ENCODE measurements around the gene CPB1.

The CPB1 gene

GRCh38 chr3:148833223-148833622 is 5.6 kb downstream of the CPB1 start:
- no peak for DNase-seq (ENCODE audit: low read depth in 2 of 2)

GRCh38 chr3:148839805-148840204 is 12.2 kb downstream of the CPB1 start:
- DNase-seq (ENCODE audit: low read depth in 2 of 2): no peak

GRCh38 chr3:148840451-148840850 is 12.8 kb downstream of the CPB1 start:
- no peak for DNase-seq (ENCODE audit: low read depth in 2 of 2)

GRCh38 chr3:148845756-148846395 is 18.3 kb downstream of the CPB1 start:
- DNase-seq (ENCODE audit: low read depth in 2 of 2): no peak

- DNase-seq (ENCODE audit: low read depth in 2 of 2): no peak
Observed at GRCh38 chr3:148847351-148847750, 19.7 kb downstream of the CPB1 start.

GRCh38 chr3:148848410-148848809 is 20.8 kb downstream of the CPB1 start:
- no peak for DNase-seq (ENCODE audit: low read depth in 2 of 2)

- DNase-seq (ENCODE audit: low read depth in 2 of 2): no peak
Observed at GRCh38 chr3:148852271-148852992, 24.8 kb downstream of the CPB1 start.

GRCh38 chr3:148853076-148853475 is 25.5 kb downstream of the CPB1 start:
- DNase-seq (ENCODE audit: low read depth in 2 of 2): no peak

- DNase-seq (ENCODE audit: low read depth in 2 of 2): no peak
Observed at GRCh38 chr3:148854061-148854460, 26.4 kb downstream of the CPB1 start.

- no peak for DNase-seq (ENCODE audit: low read depth in 2 of 2)
Observed at GRCh38 chr3:148856384-148856783, 28.8 kb downstream of the CPB1 start.

GRCh38 chr3:148857316-148857715 is 29.7 kb downstream of the CPB1 start:
- DNase-seq (ENCODE audit: low read depth in 2 of 2): no peak

GRCh38 chr3:148861277-148861869 is 33.8 kb downstream of the CPB1 start:
- no peak for DNase-seq (ENCODE audit: low read depth in 2 of 2)

GRCh38 chr3:148863297-148863696 is 35.7 kb downstream of the CPB1 start:
- DNase-seq (ENCODE audit: low read depth in 2 of 2): no peak

GRCh38 chr3:148863814-148864213 is 36.2 kb downstream of the CPB1 start:
- DNase-seq (ENCODE audit: low read depth in 2 of 2): no peak

GRCh38 chr3:148865049-148865448 is 37.4 kb downstream of the CPB1 start, which contains the start of gene CPA3:
Gene CPA3 (plus strand): TSS chr3:148865296. CDS start chr3:148865308, 12 bp downstream.
- DNase-seq (ENCODE audit: low read depth in 2 of 2): no peak

GRCh38 chr3:148866261-148866660 is 38.6 kb downstream of the CPB1 start:
- DNase-seq (ENCODE audit: low read depth in 2 of 2): no peak

GRCh38 chr3:148873270-148873927 is 45.8 kb downstream of the CPB1 start:
- DNase-seq (ENCODE audit: low read depth in 2 of 2): no peak

- no peak for DNase-seq (ENCODE audit: low read depth in 2 of 2)
Observed at GRCh38 chr3:148873977-148874376, 46.4 kb downstream of the CPB1 start.

- no peak for DNase-seq (ENCODE audit: low read depth in 2 of 2)
Observed at GRCh38 chr3:148878095-148878494, 50.5 kb downstream of the CPB1 start.

- no peak for DNase-seq (ENCODE audit: low read depth in 2 of 2)
Observed at GRCh38 chr3:148879256-148879655, 51.6 kb downstream of the CPB1 start.

- DNase-seq (ENCODE audit: low read depth in 2 of 2): no peak
Observed at GRCh38 chr3:148880681-148881080, 53.1 kb downstream of the CPB1 start.

GRCh38 chr3:148881286-148881685 is 53.7 kb downstream of the CPB1 start:
- DNase-seq (ENCODE audit: low read depth in 2 of 2): no peak

- DNase-seq (ENCODE audit: low read depth in 2 of 2): no peak
Observed at GRCh38 chr3:148882288-148882687, 54.7 kb downstream of the CPB1 start.

Data from stimulated activated CD4-positive, alpha-beta T cell treated with anti-CD3 and anti-CD28 coated beads, Interleukin-4, amount 100 ng/mL, for 48 hours (primary cell).